Fibroblast of the aortic adventitia (primary cell): ENCODE data around the gene AARS2. TPM values are rescaled to one million over a fixed set of nuclear protein-coding genes. Genes with fewer than 3 reads are reported as not detected.

ENCODE experiments used
- DNase-seq: peaks from one replicate; pipeline ENCODE4 v3.0.0-alpha.2; 2010; ENCODE audit warnings: low read depth
- H3K4me3 ChIP-seq: 2 replicates; pipeline ENCODE4 v1.5.1; 2011; ENCODE audit warnings: low read depth, mild to moderate bottlenecking, control low read depth, low read length, moderate library complexity
- total RNA-seq: library from RNA; depleted of rRNA; stranded (reverse); fragments of >200 nt; gene quantifications from 2 replicates; pipeline ENCODE4 v1.2.3, GENCODE V29; 2012; ENCODE audit warnings: low replicate concordance
- TF ChIP-seq, protein P1 (sequence below): IDR thresholded peaks from 2 replicates; pipeline ENCODE4 v1.5.1; 2011; ENCODE audit warnings: mild to moderate bottlenecking, low read length, control low read depth, inconsistent platforms; ENCODE audit not compliant: insufficient read depth

Gene AARS2
- total RNA-seq, 1 donor = 12.7 TPM

DNA sequence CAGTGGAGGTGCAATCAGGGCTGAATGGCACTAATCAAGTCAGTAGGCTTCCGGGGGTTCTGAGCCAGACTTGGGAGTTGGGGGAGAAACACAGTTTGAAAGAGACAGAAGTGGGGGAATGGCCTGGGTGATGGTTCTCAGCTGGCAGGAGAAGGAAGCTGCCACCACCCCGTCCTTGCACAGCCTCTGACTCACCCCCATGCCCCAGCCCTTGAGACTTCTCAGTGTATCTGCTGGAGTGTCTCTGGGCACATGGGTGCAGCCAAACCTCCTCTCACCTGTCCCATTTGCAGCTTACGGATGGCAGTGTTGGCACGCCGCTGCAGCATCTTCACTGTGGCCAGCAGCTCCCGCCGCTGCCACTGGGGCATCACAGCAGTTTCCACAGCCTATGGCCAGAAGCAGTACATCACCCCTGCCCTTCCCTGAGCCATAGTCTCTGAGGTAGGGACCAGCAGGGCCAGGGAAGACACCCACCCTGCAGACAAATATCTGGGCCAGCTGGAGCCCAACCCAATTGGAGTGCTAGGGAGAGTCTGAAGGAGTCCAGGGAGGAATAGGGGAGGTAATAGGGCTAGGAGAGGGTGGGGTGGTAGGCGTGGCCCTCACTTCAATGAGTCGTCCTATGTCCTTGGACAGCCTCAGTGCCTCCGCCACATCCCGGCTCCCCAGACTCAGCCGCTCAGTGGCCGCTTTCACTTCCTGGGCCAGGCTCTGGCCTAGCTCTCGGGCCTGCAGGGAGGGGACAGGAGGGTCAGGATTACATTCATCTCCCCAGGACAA is 11.2 kb downstream of the AARS2 start:
- no peak for DNase-seq
- TF ChIP-seq, protein P1, sequence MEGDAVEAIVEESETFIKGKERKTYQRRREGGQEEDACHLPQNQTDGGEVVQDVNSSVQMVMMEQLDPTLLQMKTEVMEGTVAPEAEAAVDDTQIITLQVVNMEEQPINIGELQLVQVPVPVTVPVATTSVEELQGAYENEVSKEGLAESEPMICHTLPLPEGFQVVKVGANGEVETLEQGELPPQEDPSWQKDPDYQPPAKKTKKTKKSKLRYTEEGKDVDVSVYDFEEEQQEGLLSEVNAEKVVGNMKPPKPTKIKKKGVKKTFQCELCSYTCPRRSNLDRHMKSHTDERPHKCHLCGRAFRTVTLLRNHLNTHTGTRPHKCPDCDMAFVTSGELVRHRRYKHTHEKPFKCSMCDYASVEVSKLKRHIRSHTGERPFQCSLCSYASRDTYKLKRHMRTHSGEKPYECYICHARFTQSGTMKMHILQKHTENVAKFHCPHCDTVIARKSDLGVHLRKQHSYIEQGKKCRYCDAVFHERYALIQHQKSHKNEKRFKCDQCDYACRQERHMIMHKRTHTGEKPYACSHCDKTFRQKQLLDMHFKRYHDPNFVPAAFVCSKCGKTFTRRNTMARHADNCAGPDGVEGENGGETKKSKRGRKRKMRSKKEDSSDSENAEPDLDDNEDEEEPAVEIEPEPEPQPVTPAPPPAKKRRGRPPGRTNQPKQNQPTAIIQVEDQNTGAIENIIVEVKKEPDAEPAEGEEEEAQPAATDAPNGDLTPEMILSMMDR = no peak
- no peak overlapping the region for H3K4me3 ChIP-seq

DNA sequence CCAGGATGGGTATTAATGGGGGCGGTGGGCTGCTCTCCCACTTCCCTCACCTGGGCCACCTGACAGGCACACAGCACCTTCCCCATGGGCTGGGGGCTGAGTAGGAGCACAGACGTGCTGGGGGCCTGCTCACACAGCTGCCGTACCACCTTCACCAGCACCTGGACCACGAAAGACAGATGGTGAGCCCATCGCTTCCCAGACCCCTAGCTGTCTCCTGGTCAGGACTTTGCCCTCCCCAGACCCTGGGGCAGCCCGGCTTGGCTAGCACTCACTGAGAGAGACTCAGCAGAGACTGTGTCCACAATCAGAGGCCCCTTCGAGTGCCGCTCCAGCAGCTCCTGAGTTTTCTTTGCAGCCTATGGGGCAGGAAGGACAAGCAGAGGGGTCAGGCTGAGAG is 12.0 kb downstream of the AARS2 start:
- TF ChIP-seq, protein P1 = no peak
- no peak overlapping the region for H3K4me3 ChIP-seq
- DNase-seq = no peak

DNA sequence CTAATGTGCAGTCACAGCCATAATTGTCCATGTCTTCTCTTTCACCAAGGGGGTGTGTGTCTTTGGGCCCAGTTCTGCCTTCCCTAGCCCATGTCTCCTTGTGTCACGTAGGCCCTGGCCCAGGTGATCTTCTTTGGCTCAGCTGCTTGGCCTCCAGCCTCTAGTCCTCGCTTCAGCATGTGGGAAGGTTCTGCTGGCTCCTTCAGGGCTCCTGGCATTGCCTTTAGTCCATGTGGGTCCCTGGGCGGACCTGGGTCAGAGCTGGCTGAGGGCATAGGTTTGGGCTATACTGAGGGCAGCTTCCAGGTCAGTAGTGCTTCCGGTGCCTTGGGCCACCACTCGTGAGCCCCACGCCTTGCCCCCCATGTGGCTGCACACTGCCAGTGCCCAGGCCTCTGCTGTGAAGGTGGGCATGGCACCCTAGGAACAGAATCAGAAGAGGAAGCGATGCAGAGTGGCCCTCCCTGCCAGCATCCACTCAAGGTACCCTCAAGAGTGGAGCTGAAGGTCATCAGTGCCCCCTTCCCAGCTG is 12.8 kb downstream of the AARS2 start:
- TF ChIP-seq, protein P1 = no peak
- no peak overlapping the region for H3K4me3 ChIP-seq
- no peak for DNase-seq

DNA sequence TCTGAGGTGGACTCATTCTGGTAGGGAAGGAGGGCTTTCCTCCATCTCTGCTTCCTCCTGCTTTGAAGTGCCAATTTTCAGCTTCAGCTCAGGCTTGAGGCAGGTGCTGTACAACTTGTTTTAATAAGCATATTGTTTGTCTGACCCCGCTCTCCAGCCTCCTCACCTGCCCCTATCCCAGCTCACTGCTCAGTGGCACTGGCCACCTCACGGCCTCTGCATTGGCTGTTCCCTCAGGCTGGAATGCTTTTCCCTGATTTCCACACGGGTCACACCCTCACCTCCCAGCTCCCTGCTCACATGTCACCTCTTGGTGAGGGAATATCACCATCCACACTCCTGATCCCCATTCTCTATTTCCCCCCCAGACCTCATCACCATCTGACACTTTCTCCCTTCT is 14.3 kb downstream of the AARS2 start:
- TF ChIP-seq, protein P1 = no peak
- DNase-seq = no peak

DNA sequence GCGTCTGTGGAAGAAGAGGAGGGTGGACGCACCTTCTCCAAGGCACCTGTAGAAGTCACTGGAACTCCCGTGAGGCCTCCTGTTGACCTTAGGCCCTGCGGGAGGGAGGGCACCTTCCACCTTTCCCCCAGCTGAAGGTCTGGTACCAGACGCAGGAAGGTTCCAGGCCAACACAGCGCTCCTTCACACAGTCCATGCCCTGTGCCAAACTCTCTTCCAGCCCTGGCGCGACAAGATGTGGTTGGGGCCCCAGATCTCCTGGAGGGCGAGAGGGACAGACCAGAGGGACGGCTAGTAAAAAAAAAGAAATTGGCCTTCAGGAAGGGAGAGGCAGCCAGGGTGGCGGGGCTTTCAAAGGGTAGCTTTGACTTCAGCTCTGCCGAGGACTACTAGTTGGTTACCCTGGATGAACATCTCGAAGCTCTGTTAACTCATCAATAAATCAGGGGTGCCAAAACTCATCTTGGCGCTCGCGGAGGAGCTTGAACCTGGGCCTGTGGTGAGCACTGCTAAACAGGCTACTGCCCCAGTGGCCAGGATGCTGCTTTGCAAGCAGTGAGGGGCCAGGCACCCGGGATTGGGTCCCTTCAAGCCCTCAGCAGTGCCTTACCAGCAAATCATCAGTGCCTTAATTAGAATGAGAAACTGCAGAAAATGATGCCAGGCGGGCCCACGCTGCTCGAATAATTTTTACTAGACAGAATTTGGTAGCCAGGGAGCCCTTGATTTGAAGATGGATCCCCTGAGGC is 14.9 kb downstream of the AARS2 start:
- no peak overlapping the region for H3K4me3 ChIP-seq
- TF ChIP-seq, protein P1 = no peak
- no peak for DNase-seq

More for the DNA sequence above, 14.3 kb downstream of the AARS2 start:
- H3K4me3 ChIP-seq = no peak overlapping the region

DNA sequence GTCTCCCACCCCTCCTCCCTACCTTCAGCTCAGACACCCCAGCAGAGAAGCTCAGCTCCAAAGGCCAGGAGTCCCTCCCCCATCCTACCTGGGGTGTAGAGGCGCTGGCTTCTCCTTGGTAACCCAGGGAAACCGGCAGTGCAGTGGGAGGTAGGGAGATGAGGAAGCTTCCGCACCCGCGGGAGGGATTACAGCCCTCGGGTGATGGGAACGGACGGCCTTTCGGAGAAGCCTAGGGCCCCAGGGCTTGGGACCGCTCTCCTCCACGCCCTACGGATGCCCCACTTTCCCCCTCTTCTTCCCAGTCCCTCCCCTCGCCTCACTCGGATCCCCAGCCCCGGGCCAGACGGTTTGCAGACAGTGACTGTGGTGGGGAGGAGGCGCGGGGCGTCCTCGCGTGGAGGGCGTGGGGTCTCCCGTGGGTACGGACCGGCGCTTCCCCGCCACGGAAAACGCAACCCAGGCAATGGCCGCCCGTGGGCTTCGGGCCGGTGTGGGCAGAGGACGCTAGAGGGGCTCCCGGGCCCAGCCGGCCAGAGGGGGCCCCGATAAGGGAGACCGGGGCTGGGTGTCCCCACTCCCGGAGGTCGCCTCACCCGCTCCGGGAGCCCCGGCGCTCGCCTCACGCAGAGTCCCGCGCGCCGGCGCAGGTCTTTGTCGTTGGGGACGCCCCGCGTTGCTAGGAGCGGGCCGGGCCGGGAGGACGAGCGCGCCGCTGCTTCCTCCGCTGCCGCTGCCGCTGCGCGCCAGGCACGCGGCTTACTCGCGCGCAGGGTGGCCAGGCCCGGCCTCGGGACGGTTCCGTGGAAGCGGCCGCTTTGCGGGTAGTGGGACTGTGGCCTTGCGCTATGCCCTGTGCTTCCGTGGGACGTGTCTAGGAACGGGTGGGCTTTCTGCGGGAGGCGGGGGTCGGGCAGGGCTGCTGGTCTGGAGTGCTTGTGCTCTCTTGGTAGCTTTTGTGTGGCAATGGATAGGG is 15.8 kb downstream of the AARS2 start:
- TF ChIP-seq, protein P1 = no peak
- peak; percentile 7 for DNase-seq
- peak overlapping the region; percentile 50 for H3K4me3 ChIP-seq
